GM21390 (cell line): ENCODE data around the gene PIGH.
"Not testable (repeated sequence)": the region's sequence is repeated elsewhere in the genome, so short reads cannot be mapped to it uniquely, and the experiment has no call there.

Experiments used
- ATAC-seq: cut with Tn5 transposase; IDR thresholded peaks from one replicate; pipeline ENCODE4 v1.9.1; 2021; ENCODE audit not compliant: unreplicated experiment

The PIGH gene

GRCh38 chr14:67609642-67610310 is 9.7 kb upstream of the PIGH start:
- ATAC-seq, result no peak

DNA sequence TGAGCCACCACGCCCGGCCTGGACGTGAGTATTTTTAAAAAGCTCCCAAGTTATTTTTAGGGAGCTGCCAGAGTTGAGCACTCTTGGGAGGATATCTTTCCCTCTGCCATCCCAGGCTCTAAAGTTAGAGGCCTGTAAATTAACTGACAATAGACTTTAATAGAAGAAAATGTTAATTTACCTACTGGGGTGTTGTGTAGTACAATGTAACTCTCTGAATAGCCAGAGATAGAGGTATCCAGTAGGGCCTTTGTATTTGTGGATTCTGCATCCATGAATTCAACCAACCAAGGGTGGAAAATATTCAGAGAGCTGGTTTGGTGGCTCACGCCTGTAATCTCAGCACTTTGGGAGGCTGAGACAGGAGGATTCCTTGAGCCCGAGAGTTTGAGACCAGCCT is 7.6 kb upstream of the PIGH start:
- ATAC-seq, result no peak

DNA sequence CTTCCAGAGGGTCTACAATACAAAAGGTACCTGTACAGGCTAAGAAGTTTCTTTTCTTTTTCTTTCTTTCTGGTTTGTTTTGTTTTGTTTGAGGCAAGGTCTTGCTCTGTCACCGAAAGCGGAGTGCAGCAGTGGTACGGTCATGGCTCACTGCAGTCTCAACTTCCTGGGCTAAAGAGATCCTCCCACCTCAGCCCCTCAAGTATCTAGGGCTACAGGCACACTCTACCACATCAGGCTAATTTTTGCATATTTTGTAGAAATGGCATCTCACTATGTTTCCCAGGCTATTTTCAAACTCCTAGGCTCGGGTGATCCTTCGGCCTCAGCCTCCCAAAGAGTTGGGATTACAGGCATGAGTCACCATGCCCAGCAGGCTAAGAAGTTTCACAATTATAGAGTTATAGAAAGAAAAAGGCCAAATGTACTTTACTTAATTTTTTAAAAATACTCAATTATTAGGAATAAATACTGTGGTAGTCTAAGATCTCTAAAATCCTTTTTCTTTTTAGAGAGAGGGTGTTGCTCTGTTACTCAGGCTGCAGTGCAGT is 3.0 kb upstream of the PIGH start:
- peak; percentile 67 for ATAC-seq

GRCh38 chr14:67602076-67602475 is 2.0 kb upstream of the PIGH start:
- ATAC-seq, result no peak

DNA sequence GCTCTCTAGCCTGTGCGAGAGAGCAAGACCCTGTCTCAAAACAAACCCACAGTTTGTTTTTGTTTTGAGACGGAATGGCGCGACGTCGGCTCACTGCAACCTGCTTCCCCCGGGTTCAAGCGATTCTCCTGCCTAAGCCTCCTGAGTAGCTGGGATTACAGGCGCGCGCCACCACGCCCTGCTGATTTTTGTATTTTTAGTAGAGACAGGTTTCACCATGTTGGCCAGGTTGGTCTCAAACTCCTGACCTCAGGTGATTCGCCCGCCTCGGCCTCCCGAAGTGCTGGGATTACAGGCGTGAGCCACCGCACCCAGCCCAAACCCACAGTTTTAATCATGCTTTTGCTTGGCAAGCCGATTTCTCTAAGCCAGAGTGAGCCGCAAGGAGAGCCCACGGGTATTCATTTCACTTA is 500 bp upstream of the PIGH start:
- ATAC-seq, result not testable (repeated sequence)

- ATAC-seq, result no peak
These were observed 4.7 kb downstream of the PIGH start for GRCh38 chr14:67595392-67595791.

DNA sequence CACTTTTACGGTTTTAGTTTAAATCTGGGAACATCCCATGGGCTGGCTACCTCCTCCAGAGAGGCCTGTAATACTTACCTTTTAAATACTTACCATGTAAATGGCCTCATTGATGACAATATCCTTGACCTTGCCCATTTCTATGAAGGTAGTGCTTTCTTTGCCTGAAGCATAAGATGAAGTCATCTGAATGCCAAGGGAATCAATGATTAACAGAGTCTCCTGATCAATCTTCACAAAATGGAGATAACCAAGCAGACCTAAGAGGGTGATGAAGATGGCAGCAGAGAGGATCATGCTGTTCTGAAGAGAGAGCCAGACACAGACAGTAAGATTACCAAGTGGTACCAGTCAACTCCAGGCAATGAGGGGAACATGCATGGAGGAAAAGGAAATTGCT is 6.4 kb downstream of the PIGH start:
- ATAC-seq, result not testable (repeated sequence)

- no peak for ATAC-seq
These were observed 10.8 kb downstream of the PIGH start for GRCh38 chr14:67589204-67589770.

DNA sequence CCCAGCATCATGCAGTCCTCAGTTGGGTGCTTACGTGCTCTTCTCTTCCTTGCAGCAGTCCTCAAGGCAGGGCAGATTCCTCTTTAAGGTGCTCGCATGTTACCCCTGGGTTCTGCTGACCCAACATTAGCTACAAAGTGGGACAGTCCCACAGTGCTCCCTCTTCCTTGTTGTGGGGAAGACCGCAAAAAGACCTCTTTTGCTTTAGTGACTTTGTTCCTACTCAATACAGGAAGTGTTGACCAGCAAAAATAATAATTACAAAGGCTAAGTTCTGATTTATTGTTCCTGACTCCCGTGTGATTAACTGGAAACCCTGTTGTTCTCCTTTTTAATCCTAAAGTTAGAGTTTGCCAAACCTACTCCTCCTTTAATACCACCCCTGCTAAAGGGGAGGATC is 13.7 kb downstream of the PIGH start:
- no peak for ATAC-seq

GRCh38 chr14:67584978-67585377 is 15.1 kb downstream of the PIGH start:
- ATAC-seq, result no peak

DNA sequence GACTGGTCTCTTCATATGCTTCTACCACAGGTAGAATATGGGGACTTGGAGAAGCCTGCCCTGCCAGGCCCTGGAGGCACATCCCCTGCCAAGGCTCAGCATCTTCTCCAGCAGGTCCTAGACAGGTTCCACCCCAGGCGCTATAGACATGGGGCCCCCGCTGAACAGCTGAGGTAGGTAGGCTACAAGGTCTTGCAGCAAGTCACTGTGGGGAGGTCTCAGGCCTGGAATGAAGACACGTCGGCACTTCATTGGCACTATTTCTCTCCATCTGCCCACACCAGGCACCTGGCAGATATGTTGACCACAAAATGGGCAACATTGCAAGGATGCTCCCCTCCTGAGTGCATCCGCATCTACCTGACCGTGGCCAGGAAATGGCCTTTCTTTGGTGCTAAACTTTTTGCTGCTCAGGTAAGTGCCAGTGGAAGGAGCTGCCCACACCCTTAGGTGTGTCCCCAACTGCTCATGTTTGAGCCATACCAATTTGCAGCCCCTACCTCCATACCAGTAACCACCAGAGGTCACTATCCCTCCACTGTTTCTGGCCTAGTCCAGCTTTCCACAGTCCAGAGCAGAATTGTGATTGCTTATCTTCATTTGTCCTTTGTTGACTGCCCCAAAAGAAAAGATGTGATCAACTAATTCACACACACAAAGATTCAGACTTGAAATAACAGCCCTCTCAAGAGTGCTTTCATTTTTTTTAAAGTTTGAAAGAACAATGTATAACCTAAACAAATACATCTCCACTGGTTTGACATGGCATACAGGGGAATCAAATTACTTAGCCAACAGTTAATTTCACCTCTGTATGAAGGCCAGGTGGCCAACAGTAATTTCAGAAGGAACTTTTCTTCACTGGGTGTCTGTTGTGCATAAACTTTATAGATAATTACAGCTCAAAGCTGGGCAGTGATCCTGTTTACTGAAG is 16.1 kb downstream of the PIGH start:
- ATAC-seq, result peak; percentile 49

DNA sequence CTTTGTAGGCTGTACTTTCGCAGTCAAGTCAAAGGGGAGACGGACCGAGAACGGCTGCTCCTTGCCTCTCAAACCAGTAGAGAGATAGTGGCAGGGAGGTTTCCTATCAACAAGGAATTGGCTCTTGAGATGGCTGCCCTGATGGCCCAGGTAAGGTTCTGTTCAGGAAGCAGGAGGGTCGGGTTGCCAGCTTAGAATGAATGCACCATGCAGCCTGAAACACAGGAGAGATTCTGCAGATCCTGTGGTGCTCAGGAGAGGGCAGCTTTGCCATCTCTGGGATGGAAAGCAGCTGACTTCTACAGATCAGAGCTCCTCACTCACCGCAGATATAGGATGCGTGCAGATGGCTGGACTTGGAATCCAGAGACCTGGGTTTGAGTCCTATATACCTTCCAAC is 18.0 kb downstream of the PIGH start:
- no peak for ATAC-seq

GRCh38 chr14:67581643-67582042 is 18.4 kb downstream of the PIGH start:
- no peak for ATAC-seq

GRCh38 chr14:67580336-67581171 is 19.5 kb downstream of the PIGH start:
- ATAC-seq, result no peak

- no peak for ATAC-seq
These were observed 20.4 kb downstream of the PIGH start for GRCh38 chr14:67579636-67580035.

- no peak for ATAC-seq
These were observed 21.0 kb downstream of the PIGH start for GRCh38 chr14:67579040-67579439.

DNA sequence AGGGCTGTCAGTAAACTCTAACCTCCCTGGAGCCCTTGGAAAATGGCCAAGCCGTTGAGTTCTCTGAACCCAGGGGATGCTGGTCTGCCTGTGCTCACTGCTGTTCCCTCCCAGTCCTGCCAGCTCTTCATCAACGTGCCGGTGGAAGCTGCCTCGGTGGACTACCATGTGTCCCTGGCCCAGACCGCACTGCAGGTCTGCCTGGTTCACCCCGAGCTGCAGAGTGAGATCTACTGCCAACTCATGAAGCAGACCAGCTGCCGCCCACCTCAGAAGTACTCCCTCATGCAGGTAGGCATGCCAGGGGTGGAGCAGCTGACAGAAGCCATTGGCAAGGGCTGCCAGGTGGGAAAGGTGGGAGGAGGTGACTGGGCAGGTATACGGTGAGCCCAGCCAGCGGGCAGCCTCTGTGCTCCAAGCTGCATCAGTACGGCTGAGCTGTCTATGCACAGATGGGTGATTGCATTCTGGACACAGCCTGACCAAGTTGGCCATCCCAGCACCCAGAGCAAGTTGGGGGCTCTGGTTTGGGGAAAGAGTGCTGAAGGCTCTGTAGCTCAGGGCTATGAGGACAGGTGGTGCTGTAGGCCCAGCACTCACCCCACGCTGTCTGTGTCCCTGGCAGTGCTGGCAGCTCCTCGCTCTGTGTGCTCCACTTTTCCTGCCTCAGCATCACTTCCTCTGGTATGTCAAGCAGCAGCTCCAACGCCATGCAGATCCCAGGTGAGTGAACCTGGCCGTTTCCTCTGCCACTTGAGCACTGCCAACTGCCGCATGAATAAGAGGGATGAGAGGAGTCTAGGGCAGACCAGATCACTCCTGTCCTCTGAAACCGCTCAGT is 21.9 kb downstream of the PIGH start:
- no peak for ATAC-seq

- no peak for ATAC-seq
These were observed 22.8 kb downstream of the PIGH start for GRCh38 chr14:67577181-67577808.

GRCh38 chr14:67576216-67576955 is 23.7 kb downstream of the PIGH start:
- ATAC-seq, result no peak
